Measurements from ENCODE around the gene EZH2.

The EZH2 gene

DNA sequence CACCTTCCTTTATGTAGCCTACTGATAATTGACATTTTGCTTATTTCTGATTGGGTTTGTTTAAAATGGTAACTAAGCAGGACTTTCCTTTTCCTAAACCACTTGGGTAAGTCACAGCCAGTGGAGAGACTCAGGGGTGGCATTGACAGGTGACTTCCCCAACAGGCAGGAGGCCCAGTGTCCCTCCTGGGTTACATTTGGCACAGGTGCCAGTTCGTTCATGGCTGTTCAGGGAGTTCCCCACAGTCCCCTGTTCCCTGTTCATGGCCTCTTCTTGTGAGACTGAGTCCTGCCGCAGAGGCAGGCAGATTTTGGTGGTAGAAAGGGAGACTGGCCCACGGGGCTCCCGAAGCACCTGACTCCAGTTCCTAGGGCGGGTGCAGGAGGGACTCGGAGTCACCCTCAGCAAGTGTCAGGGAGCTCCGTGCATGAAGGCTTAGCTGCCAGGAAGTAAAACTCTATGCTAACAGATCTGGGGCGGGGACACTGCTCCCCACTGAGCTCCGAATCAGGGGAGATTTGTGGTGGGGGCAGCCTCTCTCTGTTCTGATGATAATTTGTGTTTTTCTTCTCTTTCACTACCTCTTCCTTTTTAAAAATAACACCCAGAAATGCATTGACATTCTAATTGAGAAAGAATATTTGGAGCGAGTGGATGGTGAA, 84.1 kb downstream of the EZH2 start:
- ATAC-seq, result no peak
- TF ChIP-seq, protein P1, sequence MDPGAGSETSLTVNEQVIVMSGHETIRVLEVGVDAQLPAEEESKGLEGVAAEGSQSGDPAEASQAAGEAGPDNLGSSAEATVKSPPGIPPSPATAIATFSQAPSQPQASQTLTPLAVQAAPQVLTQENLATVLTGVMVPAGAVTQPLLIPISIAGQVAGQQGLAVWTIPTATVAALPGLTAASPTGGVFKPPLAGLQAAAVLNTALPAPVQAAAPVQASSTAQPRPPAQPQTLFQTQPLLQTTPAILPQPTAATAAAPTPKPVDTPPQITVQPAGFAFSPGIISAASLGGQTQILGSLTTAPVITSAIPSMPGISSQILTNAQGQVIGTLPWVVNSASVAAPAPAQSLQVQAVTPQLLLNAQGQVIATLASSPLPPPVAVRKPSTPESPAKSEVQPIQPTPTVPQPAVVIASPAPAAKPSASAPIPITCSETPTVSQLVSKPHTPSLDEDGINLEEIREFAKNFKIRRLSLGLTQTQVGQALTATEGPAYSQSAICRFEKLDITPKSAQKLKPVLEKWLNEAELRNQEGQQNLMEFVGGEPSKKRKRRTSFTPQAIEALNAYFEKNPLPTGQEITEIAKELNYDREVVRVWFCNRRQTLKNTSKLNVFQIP (CRISPR knock-in tag; IDR thresholded peaks at IDR 0.05; ENCODE audit: borderline replicate concordance, low read depth), result no peak
- no peak for TF ChIP-seq BACH2 (CRISPR knock-in tag; IDR thresholded peaks at IDR 0.05; ENCODE audit: borderline replicate concordance)
- no peak for TF ChIP-seq SNAI2 (CRISPR knock-in tag; IDR thresholded peaks at IDR 0.05)
- TF ChIP-seq ISL1 (CRISPR knock-in tag; IDR thresholded peaks at IDR 0.05), result no peak
- TF ChIP-seq ZFP30 (CRISPR knock-in tag; IDR thresholded peaks at IDR 0.05), result no peak
- no peak for TF ChIP-seq PPARA (CRISPR knock-in tag; IDR thresholded peaks at IDR 0.05; ENCODE audit: borderline replicate concordance)
- TF ChIP-seq ZNF565 (CRISPR knock-in tag; conservative IDR thresholded peaks at IDR 0.05; ENCODE audit: low read depth), result no peak
- TF ChIP-seq, protein P2, sequence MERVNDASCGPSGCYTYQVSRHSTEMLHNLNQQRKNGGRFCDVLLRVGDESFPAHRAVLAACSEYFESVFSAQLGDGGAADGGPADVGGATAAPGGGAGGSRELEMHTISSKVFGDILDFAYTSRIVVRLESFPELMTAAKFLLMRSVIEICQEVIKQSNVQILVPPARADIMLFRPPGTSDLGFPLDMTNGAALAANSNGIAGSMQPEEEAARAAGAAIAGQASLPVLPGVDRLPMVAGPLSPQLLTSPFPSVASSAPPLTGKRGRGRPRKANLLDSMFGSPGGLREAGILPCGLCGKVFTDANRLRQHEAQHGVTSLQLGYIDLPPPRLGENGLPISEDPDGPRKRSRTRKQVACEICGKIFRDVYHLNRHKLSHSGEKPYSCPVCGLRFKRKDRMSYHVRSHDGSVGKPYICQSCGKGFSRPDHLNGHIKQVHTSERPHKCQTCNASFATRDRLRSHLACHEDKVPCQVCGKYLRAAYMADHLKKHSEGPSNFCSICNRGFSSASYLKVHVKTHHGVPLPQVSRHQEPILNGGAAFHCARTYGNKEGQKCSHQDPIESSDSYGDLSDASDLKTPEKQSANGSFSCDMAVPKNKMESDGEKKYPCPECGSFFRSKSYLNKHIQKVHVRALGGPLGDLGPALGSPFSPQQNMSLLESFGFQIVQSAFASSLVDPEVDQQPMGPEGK (CRISPR knock-in tag; IDR thresholded peaks at IDR 0.05; ENCODE audit: borderline replicate concordance), result no peak
- no peak for TF ChIP-seq OSR1 (CRISPR knock-in tag; IDR thresholded peaks at IDR 0.05)
- no peak for TF ChIP-seq ARNTL (CRISPR knock-in tag; IDR thresholded peaks at IDR 0.05; ENCODE audit: borderline replicate concordance, low read depth)
- TF ChIP-seq, protein P3, sequence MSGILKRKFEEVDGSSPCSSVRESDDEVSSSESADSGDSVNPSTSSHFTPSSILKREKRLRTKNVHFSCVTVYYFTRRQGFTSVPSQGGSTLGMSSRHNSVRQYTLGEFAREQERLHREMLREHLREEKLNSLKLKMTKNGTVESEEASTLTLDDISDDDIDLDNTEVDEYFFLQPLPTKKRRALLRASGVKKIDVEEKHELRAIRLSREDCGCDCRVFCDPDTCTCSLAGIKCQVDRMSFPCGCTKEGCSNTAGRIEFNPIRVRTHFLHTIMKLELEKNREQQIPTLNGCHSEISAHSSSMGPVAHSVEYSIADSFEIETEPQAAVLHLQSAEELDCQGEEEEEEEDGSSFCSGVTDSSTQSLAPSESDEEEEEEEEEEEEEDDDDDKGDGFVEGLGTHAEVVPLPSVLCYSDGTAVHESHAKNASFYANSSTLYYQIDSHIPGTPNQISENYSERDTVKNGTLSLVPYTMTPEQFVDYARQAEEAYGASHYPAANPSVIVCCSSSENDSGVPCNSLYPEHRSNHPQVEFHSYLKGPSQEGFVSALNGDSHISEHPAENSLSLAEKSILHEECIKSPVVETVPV (CRISPR knock-in tag; IDR thresholded peaks at IDR 0.05), result no peak
- no peak for TF ChIP-seq TCF4 (CRISPR knock-in tag; IDR thresholded peaks at IDR 0.05; ENCODE audit: borderline replicate concordance)
- no peak for TF ChIP-seq GLIS3 (CRISPR knock-in tag; IDR thresholded peaks at IDR 0.05)
- TF ChIP-seq, protein P4, sequence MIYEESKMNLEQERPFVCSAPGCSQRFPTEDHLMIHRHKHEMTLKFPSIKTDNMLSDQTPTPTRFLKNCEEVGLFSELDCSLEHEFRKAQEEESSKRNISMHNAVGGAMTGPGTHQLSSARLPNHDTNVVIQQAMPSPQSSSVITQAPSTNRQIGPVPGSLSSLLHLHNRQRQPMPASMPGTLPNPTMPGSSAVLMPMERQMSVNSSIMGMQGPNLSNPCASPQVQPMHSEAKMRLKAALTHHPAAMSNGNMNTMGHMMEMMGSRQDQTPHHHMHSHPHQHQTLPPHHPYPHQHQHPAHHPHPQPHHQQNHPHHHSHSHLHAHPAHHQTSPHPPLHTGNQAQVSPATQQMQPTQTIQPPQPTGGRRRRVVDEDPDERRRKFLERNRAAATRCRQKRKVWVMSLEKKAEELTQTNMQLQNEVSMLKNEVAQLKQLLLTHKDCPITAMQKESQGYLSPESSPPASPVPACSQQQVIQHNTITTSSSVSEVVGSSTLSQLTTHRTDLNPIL (CRISPR knock-in tag; IDR thresholded peaks at IDR 0.05; ENCODE audit: low read depth), result no peak

DNA sequence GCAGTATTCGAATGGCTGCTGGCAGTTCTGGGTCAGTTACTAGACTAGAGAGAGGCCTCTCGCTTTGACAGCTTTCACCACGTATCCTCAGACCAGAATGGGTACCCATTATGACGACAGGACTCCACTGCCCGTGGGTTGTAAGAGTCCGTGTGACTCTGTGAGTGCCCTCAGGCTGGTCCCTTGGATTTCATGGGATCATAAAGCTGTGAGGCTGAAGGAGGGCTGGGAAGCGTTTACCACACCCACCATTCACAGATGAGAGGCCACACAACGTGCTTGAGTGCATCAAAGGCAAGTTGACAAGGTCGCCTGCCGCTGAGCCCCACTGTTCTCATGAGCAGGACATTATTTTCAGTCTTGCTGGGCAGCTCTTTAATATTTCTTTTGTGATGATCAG, 87.2 kb downstream of the EZH2 start:
- no peak for ATAC-seq
- TF ChIP-seq ESRRG (CRISPR knock-in tag; IDR thresholded peaks at IDR 0.05), result no peak
- TF ChIP-seq, protein P1 (CRISPR knock-in tag; IDR thresholded peaks at IDR 0.05; ENCODE audit: borderline replicate concordance, low read depth), result no peak
- TF ChIP-seq CSDC2 (CRISPR knock-in tag; IDR thresholded peaks at IDR 0.05), result no peak
- no peak for TF ChIP-seq ZC3H10 (CRISPR knock-in tag; IDR thresholded peaks at IDR 0.05)
- no peak for TF ChIP-seq TOX (CRISPR knock-in tag; IDR thresholded peaks at IDR 0.05; ENCODE audit: borderline replicate concordance)
- TF ChIP-seq GLIS3 (CRISPR knock-in tag; IDR thresholded peaks at IDR 0.05), result no peak
- TF ChIP-seq SNAI2 (CRISPR knock-in tag; IDR thresholded peaks at IDR 0.05), result no peak
- TF ChIP-seq ARNTL (CRISPR knock-in tag; IDR thresholded peaks at IDR 0.05; ENCODE audit: borderline replicate concordance, low read depth), result no peak
- no peak for TF ChIP-seq ZNF70 (CRISPR knock-in tag; IDR thresholded peaks at IDR 0.05)
- no peak for TF ChIP-seq ZNF565 (CRISPR knock-in tag; conservative IDR thresholded peaks at IDR 0.05; ENCODE audit: low read depth)
- no peak for TF ChIP-seq ZFP3 (CRISPR knock-in tag; IDR thresholded peaks at IDR 0.05)
- TF ChIP-seq, protein P5, sequence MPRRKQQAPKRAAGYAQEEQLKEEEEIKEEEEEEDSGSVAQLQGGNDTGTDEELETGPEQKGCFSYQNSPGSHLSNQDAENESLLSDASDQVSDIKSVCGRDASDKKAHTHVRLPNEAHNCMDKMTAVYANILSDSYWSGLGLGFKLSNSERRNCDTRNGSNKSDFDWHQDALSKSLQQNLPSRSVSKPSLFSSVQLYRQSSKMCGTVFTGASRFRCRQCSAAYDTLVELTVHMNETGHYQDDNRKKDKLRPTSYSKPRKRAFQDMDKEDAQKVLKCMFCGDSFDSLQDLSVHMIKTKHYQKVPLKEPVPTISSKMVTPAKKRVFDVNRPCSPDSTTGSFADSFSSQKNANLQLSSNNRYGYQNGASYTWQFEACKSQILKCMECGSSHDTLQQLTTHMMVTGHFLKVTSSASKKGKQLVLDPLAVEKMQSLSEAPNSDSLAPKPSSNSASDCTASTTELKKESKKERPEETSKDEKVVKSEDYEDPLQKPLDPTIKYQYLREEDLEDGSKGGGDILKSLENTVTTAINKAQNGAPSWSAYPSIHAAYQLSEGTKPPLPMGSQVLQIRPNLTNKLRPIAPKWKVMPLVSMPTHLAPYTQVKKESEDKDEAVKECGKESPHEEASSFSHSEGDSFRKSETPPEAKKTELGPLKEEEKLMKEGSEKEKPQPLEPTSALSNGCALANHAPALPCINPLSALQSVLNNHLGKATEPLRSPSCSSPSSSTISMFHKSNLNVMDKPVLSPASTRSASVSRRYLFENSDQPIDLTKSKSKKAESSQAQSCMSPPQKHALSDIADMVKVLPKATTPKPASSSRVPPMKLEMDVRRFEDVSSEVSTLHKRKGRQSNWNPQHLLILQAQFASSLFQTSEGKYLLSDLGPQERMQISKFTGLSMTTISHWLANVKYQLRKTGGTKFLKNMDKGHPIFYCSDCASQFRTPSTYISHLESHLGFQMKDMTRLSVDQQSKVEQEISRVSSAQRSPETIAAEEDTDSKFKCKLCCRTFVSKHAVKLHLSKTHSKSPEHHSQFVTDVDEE (CRISPR knock-in tag; IDR thresholded peaks at IDR 0.05), result no peak
- TF ChIP-seq ISL1 (CRISPR knock-in tag; IDR thresholded peaks at IDR 0.05), result no peak
- TF ChIP-seq, protein P3 (CRISPR knock-in tag; IDR thresholded peaks at IDR 0.05), result no peak
- no peak for TF ChIP-seq ZNF8 (CRISPR knock-in tag; IDR thresholded peaks at IDR 0.05)

Measured in SK-N-SH treated with all-trans-retinoic acid at 6 μM for 48 hours (cell line).